H1 (cell line): ENCODE measurements around the gene ERICH3.

Experiments used
- EZH2 ChIP-seq: fragments of 200-600 bp; sonication (generic); IDR thresholded peaks from 2 replicates; pipeline ENCODE4 v1.7.1; 2012; ENCODE audit warnings: low read depth, mild to moderate bottlenecking, moderate library complexity, low read length, inconsistent platforms; ENCODE audit not compliant: severe bottlenecking
- GABPA ChIP-seq: IDR thresholded peaks from 2 replicates; pipeline ENCODE4 v1.6.1; 2011; ENCODE audit warnings: mild to moderate bottlenecking, low read length, moderate library complexity, borderline replicate concordance; ENCODE audit not compliant: insufficient read depth
- POLR2A ChIP-seq, 2 experiments: IDR thresholded peaks; 1 replicate in 1 of 2; 2 replicates in 1 of 2; pipeline ENCODE4 v1.6.1; 2011; ENCODE audit warnings: low read depth in 2 of 2, low read length in 2 of 2, mild to moderate bottlenecking in 2 of 2; ENCODE audit errors: control extremely low read depth in 1 of 2
- TAF1 ChIP-seq: IDR thresholded peaks from 2 replicates; pipeline ENCODE4 v1.6.1; 2011; ENCODE audit warnings: mild to moderate bottlenecking, low read depth, low read length

GRCh38 chr1:74531796-74532195 is 141.8 kb downstream of the ERICH3 start:
- TF ChIP-seq EZH2 (no peak), TAF1 (no peak), GABPA (no peak), POLR2A (IDR thresholded peaks at IDR 0.05; ENCODE audit: control extremely low read depth in 1 of 2, low read depth in 2 of 2, low read length in 2 of 2) (no peak)
